Stimulated activated naive CD8-positive, alpha-beta T cell treated with anti-CD3 and anti-CD28 coated beads, Interleukin-15, Interleukin-2, amounts not matched to agents 100 ng/mL and 50 ng/mL, for 24 hours (primary cell): ENCODE results near the gene NRSN2.
"Not testable (repeated sequence)": the region's sequence is repeated elsewhere in the genome, so short reads cannot be mapped to it uniquely, and the experiment has no call there.

ENCODE experiments used
- H3K27ac Mint-ChIP-seq: one replicate; pipeline ENCODE4 v1.8.0; 2021; ENCODE audit warnings: mild to moderate bottlenecking, mixed read lengths
- H3K27me3 Mint-ChIP-seq: one replicate; pipeline ENCODE4 v1.8.0; 2021; ENCODE audit warnings: mixed read lengths
- H3K36me3 Mint-ChIP-seq: one replicate; pipeline ENCODE4 v1.8.0; 2021; ENCODE audit warnings: low read depth, mixed read lengths
- H3K4me1 Mint-ChIP-seq: one replicate; pipeline ENCODE4 v1.8.0; 2021; ENCODE audit warnings: low read depth, mixed read lengths
- H3K4me3 Mint-ChIP-seq: one replicate; pipeline ENCODE4 v1.8.0; 2021; ENCODE audit warnings: mild to moderate bottlenecking, mixed read lengths
- H3K9me3 Mint-ChIP-seq: one replicate; pipeline ENCODE4 v1.8.0; 2021; ENCODE audit warnings: mixed read lengths

Gene NRSN2

GRCh38 chr20:388034-388994 lies 41.4 kb downstream of the NRSN2 start:
- Mint-ChIP-seq H3K4me3 (no peak overlapping the region), H3K9me3 (no peaks in the 10 kb centered on the region), H3K27ac (no peak overlapping the region), H3K27me3 (no peaks in the 10 kb centered on the region), H3K36me3 (peaks cover 69% of the 10 kb centered on the region), H3K4me1 (peaks cover 3% of the 10 kb centered on the region)

GRCh38 chr20:389220-389619 lies 42.3 kb downstream of the NRSN2 start:
- peaks cover 3% of the 10 kb centered on the region for H3K4me1 Mint-ChIP-seq
- H3K36me3 Mint-ChIP-seq = peaks cover 69% of the 10 kb centered on the region
- H3K27ac Mint-ChIP-seq = no peak overlapping the region
- H3K4me3 Mint-ChIP-seq = no peak overlapping the region
- no peaks in the 10 kb centered on the region for H3K9me3 Mint-ChIP-seq
- H3K27me3 Mint-ChIP-seq = no peaks in the 10 kb centered on the region

GRCh38 chr20:391041-391711 lies 44.3 kb downstream of the NRSN2 start:
- H3K27me3 Mint-ChIP-seq = no peaks in the 10 kb centered on the region
- no peaks in the 10 kb centered on the region for H3K4me1 Mint-ChIP-seq
- H3K9me3 Mint-ChIP-seq = no peaks in the 10 kb centered on the region
- H3K36me3 Mint-ChIP-seq = peaks cover 67% of the 10 kb centered on the region
- no peak overlapping the region for H3K27ac Mint-ChIP-seq
- H3K4me3 Mint-ChIP-seq = no peak overlapping the region

GRCh38 chr20:393296-393695 lies 46.4 kb downstream of the NRSN2 start:
- H3K9me3 Mint-ChIP-seq, H3K4me3 Mint-ChIP-seq, H3K4me1 Mint-ChIP-seq, H3K27me3 Mint-ChIP-seq, H3K27ac Mint-ChIP-seq: not testable (repeated sequence)
- peaks cover 73% of the 10 kb centered on the region for H3K36me3 Mint-ChIP-seq

- peaks cover 3% of the 10 kb centered on the region for H3K4me1 Mint-ChIP-seq
- no peaks in the 10 kb centered on the region for H3K27me3 Mint-ChIP-seq
- peaks cover 55% of the 10 kb centered on the region for H3K36me3 Mint-ChIP-seq
Measured at GRCh38 chr20:396252-396618, 49.3 kb downstream of the NRSN2 start.

GRCh38 chr20:396619-397431 lies 49.9 kb downstream of the NRSN2 start:
- Mint-ChIP-seq H3K36me3 (peaks cover 50% of the 10 kb centered on the region), H3K9me3 (no peaks in the 10 kb centered on the region), H3K4me1 (peaks cover 6% of the 10 kb centered on the region), H3K27ac (no peak overlapping the region), H3K4me3 (no peak overlapping the region), H3K27me3 (no peaks in the 10 kb centered on the region)

More at GRCh38 chr20:396252-396618, 49.3 kb downstream of the NRSN2 start:
- H3K9me3 Mint-ChIP-seq = no peaks in the 10 kb centered on the region
- H3K4me3 Mint-ChIP-seq = no peak overlapping the region
- no peak overlapping the region for H3K27ac Mint-ChIP-seq

- no peaks in the 10 kb centered on the region for H3K27me3 Mint-ChIP-seq
- no peaks in the 10 kb centered on the region for H3K9me3 Mint-ChIP-seq
Measured at GRCh38 chr20:397432-398237, 50.7 kb downstream of the NRSN2 start.

GRCh38 chr20:399182-399707 lies 52.3 kb downstream of the NRSN2 start:
- H3K4me1 Mint-ChIP-seq = peaks cover 21% of the 10 kb centered on the region
- H3K27me3 Mint-ChIP-seq = no peaks in the 10 kb centered on the region

More at GRCh38 chr20:397432-398237, 50.7 kb downstream of the NRSN2 start:
- Mint-ChIP-seq H3K4me1 (peaks cover 12% of the 10 kb centered on the region), H3K4me3 (no peak overlapping the region), H3K27ac (no peak overlapping the region), H3K36me3 (peaks cover 42% of the 10 kb centered on the region)

GRCh38 chr20:400128-400453 lies 53.2 kb downstream of the NRSN2 start:
- H3K4me1 Mint-ChIP-seq = peaks cover 21% of the 10 kb centered on the region
- H3K27ac Mint-ChIP-seq = no peak overlapping the region
- no peaks in the 10 kb centered on the region for H3K27me3 Mint-ChIP-seq
- H3K9me3 Mint-ChIP-seq = no peaks in the 10 kb centered on the region
- H3K36me3 Mint-ChIP-seq = peaks cover 27% of the 10 kb centered on the region
- no peak overlapping the region for H3K4me3 Mint-ChIP-seq

More at GRCh38 chr20:399182-399707, 52.3 kb downstream of the NRSN2 start:
- no peak overlapping the region for H3K27ac Mint-ChIP-seq
- H3K4me3 Mint-ChIP-seq = no peak overlapping the region
- peaks cover 30% of the 10 kb centered on the region for H3K36me3 Mint-ChIP-seq
- H3K9me3 Mint-ChIP-seq = no peaks in the 10 kb centered on the region

- no peak overlapping the region for H3K4me3 Mint-ChIP-seq
- no peak overlapping the region for H3K27ac Mint-ChIP-seq
- H3K36me3 Mint-ChIP-seq = peaks cover 23% of the 10 kb centered on the region
- no peaks in the 10 kb centered on the region for H3K27me3 Mint-ChIP-seq
- H3K9me3 Mint-ChIP-seq = no peaks in the 10 kb centered on the region
- H3K4me1 Mint-ChIP-seq = peaks cover 21% of the 10 kb centered on the region
Measured at GRCh38 chr20:400454-401275, 53.8 kb downstream of the NRSN2 start.

- peaks cover 23% of the 10 kb centered on the region for H3K4me1 Mint-ChIP-seq
- H3K4me3 Mint-ChIP-seq = no peak overlapping the region
- peak overlapping the region; percentile 48 for H3K27ac Mint-ChIP-seq
- peaks cover 16% of the 10 kb centered on the region for H3K36me3 Mint-ChIP-seq
- no peaks in the 10 kb centered on the region for H3K9me3 Mint-ChIP-seq
- H3K27me3 Mint-ChIP-seq = no peaks in the 10 kb centered on the region
Measured at GRCh38 chr20:401682-402495, 55.0 kb downstream of the NRSN2 start.

GRCh38 chr20:402496-402885 lies 55.6 kb downstream of the NRSN2 start:
- no peak overlapping the region for H3K4me3 Mint-ChIP-seq
- no peak overlapping the region for H3K27ac Mint-ChIP-seq
- no peaks in the 10 kb centered on the region for H3K27me3 Mint-ChIP-seq
- H3K36me3 Mint-ChIP-seq = peaks cover 10% of the 10 kb centered on the region
- H3K4me1 Mint-ChIP-seq = peaks cover 30% of the 10 kb centered on the region
- no peaks in the 10 kb centered on the region for H3K9me3 Mint-ChIP-seq
